Mesendoderm (in vitro differentiated cells): ENCODE measurements around the gene CFAP46.

Experiments used
- DNase-seq: peaks from one replicate; pipeline ENCODE4 v3.0.0; 2013
- H2AK5ac ChIP-seq: 2 replicates; pipeline ENCODE4 v1.6.1; 2013; ENCODE audit warnings: low read length, inconsistent platforms
- H2BK120ac ChIP-seq: 2 replicates; pipeline ENCODE4 v1.6.1; 2013; ENCODE audit warnings: low read depth, mild to moderate bottlenecking, low read length, moderate library complexity, mixed read lengths
- H2BK15ac ChIP-seq: replicated peaks from 2 replicates; pipeline ENCODE4 v1.6.1; 2013; ENCODE audit warnings: low read depth, mild to moderate bottlenecking, moderate library complexity
- H2BK5ac ChIP-seq: 2 replicates; pipeline ENCODE4 v1.6.1; 2013; ENCODE audit warnings: low read length, inconsistent platforms
- H3K18ac ChIP-seq: 2 replicates; pipeline ENCODE4 v1.6.1; 2013; ENCODE audit warnings: mild to moderate bottlenecking, low read length, mixed read lengths
- H3K23ac ChIP-seq: one replicate; pipeline ENCODE4 v1.6.1; 2013; ENCODE audit warnings: low read length
- H3K27ac ChIP-seq: 2 replicates; pipeline ENCODE4 v1.5.1; 2013; ENCODE audit warnings: low read depth, mild to moderate bottlenecking, inconsistent platforms, low read length, moderate library complexity
- H3K27me3 ChIP-seq: 2 replicates; pipeline ENCODE4 v1.6.1; 2013; ENCODE audit warnings: low read length, control low read depth, mild to moderate bottlenecking, inconsistent platforms; ENCODE audit not compliant: insufficient read depth, poor library complexity
- H3K36me3 ChIP-seq: 2 replicates; pipeline ENCODE4 v1.6.1; 2013; ENCODE audit warnings: low read length, inconsistent platforms; ENCODE audit not compliant: control insufficient read depth, insufficient read depth
- H3K4ac ChIP-seq: one replicate; pipeline ENCODE4 v1.6.1; 2013; ENCODE audit warnings: low read depth, mild to moderate bottlenecking, low read length, moderate library complexity
- H3K4me1 ChIP-seq: 2 replicates; pipeline ENCODE4 v1.6.1; 2013; ENCODE audit warnings: low read depth, low read length, inconsistent platforms; ENCODE audit not compliant: control insufficient read depth
- H3K4me2 ChIP-seq: 2 replicates; pipeline ENCODE4 v1.6.1; 2013; ENCODE audit warnings: low read length
- H3K4me3 ChIP-seq: 2 replicates; pipeline ENCODE4 v1.5.1; 2013; ENCODE audit warnings: mild to moderate bottlenecking, low read length
- H3K56ac ChIP-seq: one replicate; pipeline ENCODE4 v1.6.1; 2013; ENCODE audit warnings: low read length
- H3K79me1 ChIP-seq: 2 replicates; pipeline ENCODE4 v1.6.1; 2013; ENCODE audit warnings: low read length, inconsistent platforms
- H3K79me2 ChIP-seq: 2 replicates; pipeline ENCODE4 v1.6.1; 2013; ENCODE audit warnings: mild to moderate bottlenecking, low read length; ENCODE audit not compliant: control insufficient read depth, insufficient read depth
- H3K9ac ChIP-seq: 2 replicates; pipeline ENCODE4 v1.6.1; 2013; ENCODE audit warnings: low read length, inconsistent platforms
- H4K5ac ChIP-seq: one replicate; pipeline ENCODE4 v1.6.1; 2013; ENCODE audit warnings: low read length
- H4K8ac ChIP-seq: one replicate; pipeline ENCODE4 v1.6.1; 2013; ENCODE audit warnings: low read depth, mild to moderate bottlenecking, control low read depth, low read length, moderate library complexity
- WGBS: extraction: QIAGEN DNeasy Blood & Tissue Kit; methylation state at CpG from one replicate; pipeline ENCODE4 v1.1.7; 2013; ENCODE audit warnings: low lambda C conversion rate, missing lambda C conversion rate; ENCODE audit not compliant: insufficient coverage; ENCODE audit errors: extremely low coverage; 5-methylcytosine and 5-hydroxymethylcytosine counted together

Gene CFAP46

GRCh38 chr10:132981173-132981555 lies 38.8 kb upstream of the CFAP46 start:
- Histone ChIP-seq H2AK5ac (no peak overlapping the region), H2BK15ac (no peak overlapping the region), H4K8ac (no peak overlapping the region), H3K36me3 (no peaks in the 10 kb centered on the region), H3K4me3 (no peak overlapping the region), H2BK120ac (no peak overlapping the region), H3K4ac (no peak overlapping the region), H3K23ac (no peak overlapping the region), H4K5ac (no peak overlapping the region), H3K4me1 (no peaks in the 10 kb centered on the region), H3K9ac (no peak overlapping the region), H3K79me1 (no peaks in the 10 kb centered on the region), H3K18ac (no peak overlapping the region), H3K27me3 (no peaks in the 10 kb centered on the region), H3K27ac (no peak overlapping the region), H3K56ac (no peak overlapping the region), H3K4me2 (no peak overlapping the region), H3K79me2 (no peaks in the 10 kb centered on the region), H2BK5ac (no peak overlapping the region)
- DNase-seq, result no peak
- no CpG with 5 or more reads among the region's 17 CpGs for WGBS

DNA sequence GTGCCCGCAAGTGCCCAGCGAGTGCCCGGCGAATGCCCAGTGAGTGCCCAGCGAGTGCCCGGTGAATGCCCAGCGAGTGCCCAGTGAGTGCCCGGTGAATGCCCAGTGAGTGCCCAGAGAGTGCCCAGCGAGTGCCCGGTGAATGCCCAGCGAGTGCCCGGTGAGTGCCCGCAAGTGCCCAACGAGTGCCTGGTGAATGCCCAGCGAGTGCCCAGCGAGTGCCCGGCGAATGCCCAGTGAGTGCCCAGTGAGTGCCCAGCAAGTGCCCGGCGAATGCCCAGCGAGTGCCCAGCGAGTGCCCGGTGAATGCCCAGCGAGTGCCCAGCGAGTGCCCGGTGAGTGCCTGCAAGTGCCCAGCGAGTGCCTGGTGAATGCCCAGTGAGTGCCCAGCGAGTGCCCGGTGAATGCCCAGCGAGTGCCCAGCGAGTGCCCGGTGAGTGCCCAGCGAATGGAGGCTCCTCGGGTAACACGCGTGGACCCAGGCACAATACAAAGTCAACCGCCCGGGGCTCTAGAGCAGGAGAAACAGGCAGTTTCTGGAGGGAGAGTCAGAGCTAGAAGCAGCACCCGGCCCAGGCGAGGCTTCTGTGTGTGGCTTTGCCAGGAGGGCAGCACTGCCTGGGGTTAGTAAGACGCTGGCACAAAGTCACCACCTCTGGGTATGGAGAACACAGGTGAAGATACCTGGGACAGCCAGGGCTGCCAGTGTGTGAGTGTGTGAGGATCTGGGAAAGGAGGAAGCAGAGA lies 38.2 kb upstream of the CFAP46 start:
- H3K4me3 ChIP-seq, result no peak overlapping the region
- no peaks in the 10 kb centered on the region for H3K36me3 ChIP-seq
- H3K79me1 ChIP-seq, result no peaks in the 10 kb centered on the region
- H3K27ac ChIP-seq, result no peak overlapping the region
- no peak overlapping the region for H3K4me2 ChIP-seq
- H3K4ac ChIP-seq, result no peak overlapping the region
- no peak overlapping the region for H2BK120ac ChIP-seq
- no peak overlapping the region for H3K23ac ChIP-seq
- WGBS, result no CpG with 5 or more reads among the region's 41 CpGs
- no peak for DNase-seq
- no peaks in the 10 kb centered on the region for H3K79me2 ChIP-seq
- H2BK5ac ChIP-seq, result no peak overlapping the region
- no peak overlapping the region for H3K56ac ChIP-seq
- no peak overlapping the region for H3K18ac ChIP-seq
- no peak overlapping the region for H4K8ac ChIP-seq
- H4K5ac ChIP-seq, result no peak overlapping the region
- no peaks in the 10 kb centered on the region for H3K27me3 ChIP-seq
- no peak overlapping the region for H3K9ac ChIP-seq
- no peaks in the 10 kb centered on the region for H3K4me1 ChIP-seq
- H2AK5ac ChIP-seq, result no peak overlapping the region
- H2BK15ac ChIP-seq, result no peak overlapping the region

GRCh38 chr10:132979491-132980425 lies 37.4 kb upstream of the CFAP46 start:
- Histone ChIP-seq H4K8ac (no peak overlapping the region), H3K4ac (no peak overlapping the region), H3K9ac (no peak overlapping the region), H3K4me2 (no peak overlapping the region), H3K23ac (no peak overlapping the region), H3K27ac (no peak overlapping the region), H2AK5ac (no peak overlapping the region), H3K18ac (no peak overlapping the region), H3K27me3 (no peaks in the 10 kb centered on the region), H3K56ac (no peak overlapping the region), H3K79me1 (no peaks in the 10 kb centered on the region), H2BK120ac (no peak overlapping the region), H4K5ac (no peak overlapping the region), H3K36me3 (no peaks in the 10 kb centered on the region), H3K79me2 (no peaks in the 10 kb centered on the region), H3K4me3 (no peak overlapping the region), H3K4me1 (no peaks in the 10 kb centered on the region), H2BK15ac (no peak overlapping the region), H2BK5ac (no peak overlapping the region)
- DNase-seq, result no peak
- no CpG with 5 or more reads among the region's 24 CpGs for WGBS

GRCh38 chr10:132978542-132978941 lies 36.2 kb upstream of the CFAP46 start:
- Histone ChIP-seq H3K27me3 (no peaks in the 10 kb centered on the region), H2BK120ac (no peak overlapping the region), H3K79me2 (no peaks in the 10 kb centered on the region)

GRCh38 chr10:132977807-132978206 lies 35.4 kb upstream of the CFAP46 start:
- Histone ChIP-seq H3K4ac (no peak overlapping the region), H2AK5ac (no peak overlapping the region), H2BK120ac (no peak overlapping the region), H4K5ac (no peak overlapping the region), H4K8ac (no peak overlapping the region), H3K4me2 (no peak overlapping the region), H2BK15ac (no peak overlapping the region), H3K27me3 (no peaks in the 10 kb centered on the region), H3K56ac (no peak overlapping the region), H3K27ac (no peak overlapping the region), H3K4me3 (no peak overlapping the region), H2BK5ac (no peak overlapping the region), H3K4me1 (no peaks in the 10 kb centered on the region), H3K79me2 (no peaks in the 10 kb centered on the region), H3K9ac (no peak overlapping the region), H3K18ac (no peak overlapping the region), H3K23ac (no peak overlapping the region), H3K79me1 (no peaks in the 10 kb centered on the region), H3K36me3 (no peaks in the 10 kb centered on the region)
- WGBS, result no CpG with 5 or more reads among the region's 27 CpGs
- DNase-seq, result peak; percentile 43

More at GRCh38 chr10:132978542-132978941, 36.2 kb upstream of the CFAP46 start:
- H4K8ac ChIP-seq, result no peak overlapping the region
- DNase-seq, result no peak
- no peak overlapping the region for H3K18ac ChIP-seq
- H3K27ac ChIP-seq, result no peak overlapping the region
- no peak overlapping the region for H3K23ac ChIP-seq
- H3K4me2 ChIP-seq, result no peak overlapping the region
- no peak overlapping the region for H3K4ac ChIP-seq
- H3K4me3 ChIP-seq, result no peak overlapping the region
- no peak overlapping the region for H4K5ac ChIP-seq
- H3K56ac ChIP-seq, result no peak overlapping the region
- H3K79me1 ChIP-seq, result no peaks in the 10 kb centered on the region
- H2AK5ac ChIP-seq, result no peak overlapping the region
- H2BK15ac ChIP-seq, result no peak overlapping the region
- no peaks in the 10 kb centered on the region for H3K36me3 ChIP-seq
- H2BK5ac ChIP-seq, result no peak overlapping the region
- WGBS, result no CpG with 5 or more reads among the region's 9 CpGs
- no peaks in the 10 kb centered on the region for H3K4me1 ChIP-seq
- H3K9ac ChIP-seq, result no peak overlapping the region
